ENCODE data around the gene PRDM5.

GRCh38 chr4:120874792-120875774 is 47.4 kb downstream of the PRDM5 start:
- TF ChIP-seq, protein P1, sequence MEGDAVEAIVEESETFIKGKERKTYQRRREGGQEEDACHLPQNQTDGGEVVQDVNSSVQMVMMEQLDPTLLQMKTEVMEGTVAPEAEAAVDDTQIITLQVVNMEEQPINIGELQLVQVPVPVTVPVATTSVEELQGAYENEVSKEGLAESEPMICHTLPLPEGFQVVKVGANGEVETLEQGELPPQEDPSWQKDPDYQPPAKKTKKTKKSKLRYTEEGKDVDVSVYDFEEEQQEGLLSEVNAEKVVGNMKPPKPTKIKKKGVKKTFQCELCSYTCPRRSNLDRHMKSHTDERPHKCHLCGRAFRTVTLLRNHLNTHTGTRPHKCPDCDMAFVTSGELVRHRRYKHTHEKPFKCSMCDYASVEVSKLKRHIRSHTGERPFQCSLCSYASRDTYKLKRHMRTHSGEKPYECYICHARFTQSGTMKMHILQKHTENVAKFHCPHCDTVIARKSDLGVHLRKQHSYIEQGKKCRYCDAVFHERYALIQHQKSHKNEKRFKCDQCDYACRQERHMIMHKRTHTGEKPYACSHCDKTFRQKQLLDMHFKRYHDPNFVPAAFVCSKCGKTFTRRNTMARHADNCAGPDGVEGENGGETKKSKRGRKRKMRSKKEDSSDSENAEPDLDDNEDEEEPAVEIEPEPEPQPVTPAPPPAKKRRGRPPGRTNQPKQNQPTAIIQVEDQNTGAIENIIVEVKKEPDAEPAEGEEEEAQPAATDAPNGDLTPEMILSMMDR (IDR thresholded peaks at IDR 0.05; ENCODE audit: low read length) = no peak
- no peak for TF ChIP-seq EZH2 (IDR thresholded peaks at IDR 0.05; ENCODE audit: borderline replicate concordance, low read length)

Data from OCI-LY1 (cell line).